Vagina (tissue), 2 donors: ENCODE data around the gene XK.

Experiments used
- CTCF ChIP-seq, 3 experiments: fragments of 450-650 bp in 2 of 3; fragments of 200-600 bp in 1 of 3; sonication (generic) in 1 of 3; IDR thresholded peaks; one replicate each; pipeline ENCODE4 v1.5.1; 2017 to 2019; ENCODE audit warnings: antibody characterized with exemption in 3 of 3, mild to moderate bottlenecking in 2 of 3, moderate library complexity in 2 of 3
- POLR2AphosphoS5 ChIP-seq, 2 donors: sonication (generic); formaldehyde crosslinking; IDR thresholded peaks; one replicate each; pipeline ENCODE4 v1.9.0; 2017; ENCODE audit warnings: antibody characterized with exemption in 2 of 2, mild to moderate bottlenecking in 2 of 2, low read depth in 1 of 2; ENCODE audit not compliant: insufficient read depth in 1 of 2

- TF ChIP-seq POLR2AphosphoS5 (IDR thresholded peaks at IDR 0.05; ENCODE audit: insufficient read depth in 1 of 2, low read depth in 1 of 2) (no peak), CTCF (IDR thresholded peaks at IDR 0.05) (no peak)
Measured at GRCh38 chrX:37746951-37747350, 61.4 kb downstream of the XK start.
